Measurements from ENCODE around the gene RELCH.

- TF ChIP-seq MYC (IDR thresholded peaks at IDR 0.05; ENCODE audit: borderline replicate concordance, low read length) (no peak), RAD21 (conservative IDR thresholded peaks at IDR 0.05 in 1 of 2, IDR thresholded peaks at IDR 0.05 in 1 of 2) (no peak), SREBF2 (IDR thresholded peaks at IDR 0.05) (no peak), POLR2A (IDR thresholded peaks at IDR 0.05; ENCODE audit: low read length) (no peak), CEBPB (IDR thresholded peaks at IDR 0.05) (no peak), EHMT2 (IDR thresholded peaks at IDR 0.05; ENCODE audit: low read depth) (no peak), REST (IDR thresholded peaks at IDR 0.05) (no peak), SMC3 (IDR thresholded peaks at IDR 0.05) (no peak), E2F6 (IDR thresholded peaks at IDR 0.05; ENCODE audit: borderline replicate concordance, low read depth) (no peak)
Measured at GRCh38 chr18:62205824-62206223, 18.8 kb downstream of the RELCH start.

Data from A549 (cell line).